ENCODE results near the gene EPHB2.

The EPHB2 gene

DNA sequence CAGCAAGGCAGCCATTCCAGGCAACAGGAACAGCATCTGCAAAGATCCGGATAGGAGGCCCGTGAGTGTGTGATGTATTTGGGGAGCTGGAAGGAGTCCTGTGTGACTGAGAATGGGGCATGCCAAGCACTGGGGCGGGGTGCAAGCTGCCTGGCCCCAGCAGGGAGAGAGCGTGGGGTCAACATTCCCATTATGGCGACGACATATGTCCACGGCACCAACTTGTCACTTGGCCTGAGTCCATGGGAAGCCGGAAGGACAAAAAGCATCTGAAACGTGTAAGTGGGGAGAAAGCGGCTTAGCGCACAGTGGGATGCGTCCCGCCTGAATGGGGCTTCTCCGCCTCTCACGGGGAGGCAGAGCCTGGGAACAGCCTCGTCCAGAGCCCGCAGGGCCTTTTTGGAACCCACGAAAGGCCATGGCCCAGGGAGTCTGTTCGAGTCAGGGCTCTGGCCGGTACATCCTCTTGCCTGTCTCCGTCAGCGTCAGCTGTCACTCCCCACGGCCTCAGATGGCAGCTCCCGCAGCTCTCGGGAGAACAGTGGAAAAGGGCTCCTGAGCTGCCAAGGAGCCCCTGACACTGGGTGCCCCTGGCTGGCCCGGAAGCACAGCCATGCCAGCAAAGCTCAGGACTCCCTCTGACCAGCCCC is 12.4 kb downstream of the EPHB2 start:
- DNase-seq (ENCODE audit: low read depth, low spot score), result no peak

- DNase-seq (ENCODE audit: low read depth, low spot score), result no peak
Measured at GRCh38 chr1:22727873-22728272, 17.2 kb downstream of the EPHB2 start.

- no peak for DNase-seq (ENCODE audit: low read depth, low spot score)
Measured at GRCh38 chr1:22728751-22729399, 18.2 kb downstream of the EPHB2 start.

GRCh38 chr1:22729400-22729773 is 18.7 kb downstream of the EPHB2 start:
- DNase-seq (ENCODE audit: low read depth, low spot score), result no peak

- no peak for DNase-seq (ENCODE audit: low read depth, low spot score)
Measured at GRCh38 chr1:22729912-22730311, 19.3 kb downstream of the EPHB2 start.

DNA sequence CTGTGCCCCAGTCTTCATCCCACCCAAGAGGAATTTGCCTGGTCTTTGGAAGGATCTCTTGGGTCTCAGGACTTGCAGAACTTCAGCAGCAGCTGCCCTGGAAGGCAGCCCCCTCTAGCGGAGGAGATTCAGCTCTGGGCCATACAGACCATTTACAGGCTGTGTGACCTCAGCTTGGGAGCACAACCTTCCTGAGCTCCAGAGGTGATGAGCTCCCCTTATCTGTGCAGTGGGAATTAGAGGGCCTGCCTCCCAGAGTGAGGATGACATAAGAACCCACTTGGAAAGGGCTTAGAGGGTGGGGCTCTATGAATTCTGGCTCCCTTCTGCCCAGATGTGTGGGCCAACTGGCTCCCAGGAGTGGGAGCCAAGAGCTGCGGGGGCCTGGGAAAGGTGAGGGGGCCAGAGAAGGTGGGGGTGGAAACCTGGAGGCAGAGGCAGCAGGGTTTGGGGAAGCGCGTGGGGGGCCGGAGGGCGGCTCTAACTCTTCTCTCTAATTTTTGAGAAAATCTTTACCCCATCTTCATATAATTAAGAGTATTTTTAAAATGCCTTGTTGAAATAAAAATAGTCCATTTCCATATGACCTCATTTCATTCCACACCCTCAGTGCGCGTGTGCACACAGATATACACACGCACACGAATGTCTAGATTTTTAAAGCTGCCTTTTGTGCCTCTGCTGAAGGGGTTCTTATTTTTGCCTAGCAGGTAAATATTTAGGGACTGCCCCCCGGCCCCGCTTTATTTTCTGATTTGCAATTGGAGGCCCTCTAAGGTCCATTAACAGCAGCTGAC is 21.5 kb downstream of the EPHB2 start:
- DNase-seq (ENCODE audit: low read depth, low spot score), result no peak

- DNase-seq (ENCODE audit: low read depth, low spot score), result no peak
Measured at GRCh38 chr1:22733643-22734042, 23.0 kb downstream of the EPHB2 start.

GRCh38 chr1:22736501-22737080 is 26.0 kb downstream of the EPHB2 start:
- no peak for DNase-seq (ENCODE audit: low read depth, low spot score)

- no peak for DNase-seq (ENCODE audit: low read depth, low spot score)
Measured at GRCh38 chr1:22737374-22738068, 26.9 kb downstream of the EPHB2 start.

- no peak for DNase-seq (ENCODE audit: low read depth, low spot score)
Measured at GRCh38 chr1:22738069-22738435, 27.4 kb downstream of the EPHB2 start.

DNA sequence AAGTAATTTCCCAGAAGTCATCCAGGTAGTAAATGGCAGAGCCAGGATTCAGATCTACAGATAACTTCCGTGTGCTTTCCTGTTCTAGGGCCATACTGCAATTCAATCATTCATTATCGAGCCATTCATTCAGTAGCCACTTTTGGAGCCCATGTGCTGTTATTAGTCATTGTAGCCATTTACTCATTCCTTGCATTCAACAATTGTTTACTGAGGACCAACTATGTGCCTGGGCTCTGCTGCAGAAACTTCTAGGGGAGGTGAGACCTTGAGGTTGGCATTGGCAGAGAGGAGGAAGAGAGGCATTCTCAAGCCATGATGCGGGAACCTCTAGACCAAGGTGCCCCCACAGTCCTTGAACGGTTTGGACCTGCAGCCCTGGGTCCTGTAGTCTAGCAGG is 27.9 kb downstream of the EPHB2 start:
- no peak for DNase-seq (ENCODE audit: low read depth, low spot score)

DNA sequence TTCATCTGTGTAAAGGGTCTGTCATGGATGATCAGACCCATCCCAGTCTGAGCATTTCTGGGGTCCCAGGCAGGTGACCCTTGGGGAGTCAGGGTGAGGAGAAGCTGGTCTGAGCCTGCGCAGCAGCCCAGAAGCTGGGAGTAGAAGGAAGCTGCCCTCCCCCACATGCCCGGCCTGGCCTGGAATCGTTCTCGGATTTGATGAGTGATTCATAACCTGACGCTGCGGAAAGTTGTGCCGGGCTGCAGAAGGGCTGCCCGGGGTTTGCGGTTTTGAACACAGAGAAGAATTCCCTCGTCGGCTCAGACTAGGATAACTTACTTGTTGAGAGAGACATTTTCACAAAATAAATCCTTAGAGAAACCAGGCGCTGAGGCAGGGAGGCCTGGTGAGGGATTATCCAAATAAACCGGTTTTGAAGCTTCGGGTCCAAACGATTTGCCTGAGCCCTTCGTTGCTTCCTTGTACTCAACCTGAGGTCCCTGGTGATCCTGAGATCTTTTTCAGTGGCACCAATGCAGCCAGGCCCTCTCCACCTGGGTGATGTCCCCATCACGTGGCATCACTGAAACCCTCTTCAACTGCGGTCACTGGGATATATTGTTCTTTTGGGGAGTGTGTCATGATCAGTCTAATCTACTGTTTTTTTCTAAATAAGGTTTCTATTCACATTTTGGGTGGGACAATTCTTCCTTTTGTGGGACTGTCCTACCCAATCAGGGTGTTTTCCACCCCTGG is 29.2 kb downstream of the EPHB2 start:
- DNase-seq (ENCODE audit: low read depth, low spot score), result no peak

- no peak for DNase-seq (ENCODE audit: low read depth, low spot score)
Measured at GRCh38 chr1:22741118-22741517, 30.5 kb downstream of the EPHB2 start.

DNA sequence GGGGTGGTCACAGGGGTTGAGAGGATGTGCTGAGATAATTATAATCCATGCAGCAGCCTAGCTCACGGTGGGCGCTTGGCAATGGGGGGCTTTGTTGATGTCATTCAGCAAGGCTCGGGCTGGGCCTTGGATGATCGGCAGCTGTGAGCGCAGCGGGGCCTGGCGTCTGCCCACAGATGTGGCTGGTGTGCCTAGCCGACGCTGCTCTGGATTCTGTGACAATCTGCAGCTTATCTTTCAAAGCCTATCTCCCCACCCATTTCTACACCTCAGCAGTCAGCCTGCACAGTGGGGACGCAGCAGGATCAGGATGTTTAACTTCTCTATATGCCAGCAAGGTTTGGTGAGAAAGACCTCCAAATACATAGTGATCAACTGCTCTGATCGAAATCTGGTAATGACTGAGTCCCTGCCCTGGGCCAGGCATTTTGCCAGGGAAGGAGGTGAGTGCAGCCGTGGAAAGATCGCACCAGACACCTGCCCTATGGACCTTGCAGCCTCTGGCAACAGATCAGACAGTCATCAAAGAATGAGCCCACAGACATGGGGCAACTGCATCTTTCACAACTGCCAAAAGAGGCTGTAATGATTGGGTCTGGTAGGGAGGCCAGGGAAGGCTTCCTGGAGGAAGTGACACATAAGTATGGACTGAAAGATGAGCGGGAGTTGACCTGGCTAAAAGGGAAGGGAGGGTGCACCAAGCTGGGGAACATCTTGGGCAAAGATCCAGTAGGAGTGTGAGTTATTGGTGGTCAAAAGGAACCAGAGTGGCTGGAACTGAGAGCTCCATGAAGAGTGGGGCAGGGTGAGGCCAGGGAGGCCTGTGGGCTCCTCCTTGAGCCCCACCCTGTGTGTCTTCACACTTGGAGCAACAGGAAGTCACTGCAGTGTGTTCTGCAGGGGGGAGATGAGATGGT is 35.3 kb downstream of the EPHB2 start:
- DNase-seq (ENCODE audit: low read depth, low spot score), result no peak

DNA sequence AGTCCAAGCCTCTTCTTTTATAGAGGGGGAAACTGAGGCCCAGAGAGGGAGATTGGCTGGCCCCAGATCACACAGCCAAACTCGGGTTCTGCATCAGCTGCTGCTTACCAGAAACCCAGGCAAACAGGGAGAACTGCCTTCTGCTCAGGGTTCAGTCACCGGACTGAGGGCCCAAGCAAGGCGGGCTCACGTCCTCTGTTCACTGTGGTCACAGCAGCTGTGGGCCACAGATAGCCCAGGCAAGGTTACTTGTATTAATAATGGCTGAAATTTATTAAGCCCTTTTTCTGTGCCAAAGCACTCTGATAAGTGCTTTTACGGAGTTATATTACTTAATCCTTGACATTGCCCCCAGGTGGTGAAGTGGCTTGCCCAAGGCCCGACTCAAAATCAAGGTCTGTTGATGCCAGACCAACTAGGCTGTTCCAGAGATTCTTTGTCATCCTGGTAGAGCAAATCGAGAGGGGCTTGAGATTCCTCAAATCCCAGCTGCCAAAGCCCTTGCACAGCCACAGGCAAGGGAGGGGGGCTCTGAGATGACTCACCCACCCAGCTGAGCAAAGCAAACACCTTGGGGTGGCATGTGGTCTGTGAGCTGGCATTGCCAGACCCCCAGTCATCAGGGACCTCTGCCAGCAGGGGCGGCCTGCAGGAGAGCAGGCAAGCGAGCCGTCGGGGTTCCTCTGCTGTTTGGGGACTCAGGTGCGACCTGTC is 36.5 kb downstream of the EPHB2 start:
- no peak for DNase-seq (ENCODE audit: low read depth, low spot score)

GRCh38 chr1:22747735-22748073 is 37.1 kb downstream of the EPHB2 start:
- DNase-seq (ENCODE audit: low read depth, low spot score), result no peak

DNA sequence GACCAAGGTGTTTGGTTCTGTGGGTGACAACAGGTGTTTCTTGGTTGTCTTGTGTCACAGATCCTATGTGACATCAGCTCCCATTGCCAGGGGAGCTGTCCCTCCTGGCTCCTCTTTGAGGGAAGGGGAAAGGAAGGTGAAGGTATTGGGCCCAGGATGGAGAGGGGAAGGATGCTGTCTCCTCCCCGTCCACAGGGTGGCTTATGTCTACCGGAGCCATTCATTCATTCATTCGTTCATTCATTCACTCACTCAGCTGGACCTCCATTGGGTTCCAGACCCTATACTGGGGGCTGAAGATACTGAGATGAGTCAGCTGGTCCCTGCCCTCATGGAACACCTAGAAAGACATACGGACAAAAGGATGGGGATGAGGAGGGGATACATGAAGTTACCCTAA is 38.9 kb downstream of the EPHB2 start:
- no peak for DNase-seq (ENCODE audit: low read depth, low spot score)

GRCh38 chr1:22749919-22750684 is 39.5 kb downstream of the EPHB2 start:
- DNase-seq (ENCODE audit: low read depth, low spot score), result no peak

DNA sequence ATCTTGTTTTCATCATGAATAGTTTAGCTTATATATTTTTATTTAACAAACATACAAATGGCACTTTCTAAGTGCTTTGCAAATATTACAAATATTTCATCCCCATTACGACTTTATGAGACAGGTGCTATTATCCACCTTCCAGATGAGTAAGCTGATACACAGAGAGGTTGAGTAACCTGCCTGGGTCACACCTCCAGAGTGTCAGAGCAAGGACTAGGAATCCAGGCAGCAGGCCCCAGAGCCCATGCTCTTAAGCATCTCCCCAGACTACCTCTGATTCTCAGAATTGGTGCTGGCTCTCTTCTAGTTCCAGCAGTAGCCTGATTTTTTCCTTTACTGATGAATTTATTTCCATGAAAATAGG is 40.0 kb downstream of the EPHB2 start:
- DNase-seq (ENCODE audit: low read depth, low spot score), result no peak
